RWPE2 (cell line): ENCODE results near the gene WAPL.

Source experiments
- ATAC-seq: fragments of 200-7000 bp; cut with Tn5 transposase; 3 replicates; pipeline ENCODE4 v1.9.1; 2021; ENCODE audit warnings: low read depth
- DNase-seq: peaks from one replicate; pipeline ENCODE4 v3.0.0-alpha.2; 2020; ENCODE audit warnings: low spot score
- H3K27ac ChIP-seq: fragments of 450-650 bp; 2 replicates; pipeline ENCODE4 v1.5.1; 2017; ENCODE audit warnings: mild to moderate bottlenecking; ENCODE audit not compliant: poor library complexity, severe bottlenecking
- H3K27me3 ChIP-seq: fragments of 250-450 bp; sonication (Bioruptor Pico); 2 replicates; pipeline ENCODE4 v1.5.1; 2021; ENCODE audit warnings: mild to moderate bottlenecking, moderate library complexity; ENCODE audit not compliant: insufficient read depth, poor library complexity, severe bottlenecking
- H3K36me3 ChIP-seq: fragments of 250-450 bp; sonication (Bioruptor Pico); 2 replicates; pipeline ENCODE4 v1.5.1; 2020; ENCODE audit warnings: low read depth, mild to moderate bottlenecking, moderate library complexity
- H3K4me1 ChIP-seq: fragments of 250-450 bp; sonication (Bioruptor Pico); 2 replicates; pipeline ENCODE4 v1.5.1; 2021; ENCODE audit warnings: mild to moderate bottlenecking, moderate library complexity; ENCODE audit not compliant: insufficient read depth, poor library complexity, severe bottlenecking
- H3K4me3 ChIP-seq: fragments of 250-450 bp; sonication (Bioruptor Pico); 2 replicates; pipeline ENCODE4 v1.5.1; 2021; ENCODE audit warnings: mild to moderate bottlenecking, moderate library complexity; ENCODE audit not compliant: severe bottlenecking
- H3K9me3 ChIP-seq: fragments of 250-450 bp; sonication (Bioruptor Pico); 2 replicates; pipeline ENCODE4 v1.5.1; 2021; ENCODE audit warnings: mild to moderate bottlenecking, moderate library complexity; ENCODE audit not compliant: severe bottlenecking
- CTCF ChIP-seq: fragments of 450-650 bp; IDR thresholded peaks from one replicate; pipeline ENCODE4 v1.5.1; 2017; ENCODE audit warnings: mild to moderate bottlenecking, moderate library complexity; ENCODE audit not compliant: poor library complexity, severe bottlenecking

The WAPL gene

GRCh38 chr10:86438091-86438749 is 83.4 kb downstream of the WAPL start:
- H3K27me3 ChIP-seq: no peaks in the 10 kb centered on the region
- no peak for TF ChIP-seq CTCF
- peaks cover 4% of the 10 kb centered on the region for H3K4me1 ChIP-seq
- H3K36me3 ChIP-seq: peaks cover 84% of the 10 kb centered on the region
- no peak overlapping the region for H3K4me3 ChIP-seq
- no peak overlapping the region for H3K27ac ChIP-seq
- ATAC-seq: no peak
- no peak for DNase-seq
- H3K9me3 ChIP-seq: no peaks in the 10 kb centered on the region

- H3K27me3 ChIP-seq: no peaks in the 10 kb centered on the region
- no peak for TF ChIP-seq CTCF
- H3K36me3 ChIP-seq: peaks cover 77% of the 10 kb centered on the region
- H3K4me1 ChIP-seq: peaks cover 4% of the 10 kb centered on the region
- H3K27ac ChIP-seq: no peak overlapping the region
- ATAC-seq (no peak), DNase-seq (no peak)
- no peak overlapping the region for H3K4me3 ChIP-seq
- H3K9me3 ChIP-seq: no peaks in the 10 kb centered on the region
Observed at GRCh38 chr10:86437447-86437846, 84.1 kb downstream of the WAPL start.

- H3K4me1 ChIP-seq: peaks cover 4% of the 10 kb centered on the region
- no peaks in the 10 kb centered on the region for H3K9me3 ChIP-seq
- no peak for TF ChIP-seq CTCF
- no peak overlapping the region for H3K4me3 ChIP-seq
- H3K27me3 ChIP-seq: no peaks in the 10 kb centered on the region
- H3K36me3 ChIP-seq: peaks cover 72% of the 10 kb centered on the region
- ATAC-seq (no peak), DNase-seq (no peak)
- H3K27ac ChIP-seq: no peak overlapping the region
Observed at GRCh38 chr10:86436963-86437362, 84.6 kb downstream of the WAPL start.

GRCh38 chr10:86434656-86435055 is 86.9 kb downstream of the WAPL start:
- H3K27ac ChIP-seq: no peak overlapping the region
- H3K4me3 ChIP-seq: no peak overlapping the region
- H3K4me1 ChIP-seq: no peaks in the 10 kb centered on the region
- H3K9me3 ChIP-seq: no peaks in the 10 kb centered on the region
- ATAC-seq (no peak), DNase-seq (no peak)
- no peaks in the 10 kb centered on the region for H3K27me3 ChIP-seq
- TF ChIP-seq CTCF: no peak
- peaks cover 52% of the 10 kb centered on the region for H3K36me3 ChIP-seq

GRCh38 chr10:86423739-86424138 is 97.9 kb downstream of the WAPL start:
- Histone ChIP-seq H3K27me3 (no peaks in the 10 kb centered on the region), H3K27ac (no peak overlapping the region), H3K36me3 (no peaks in the 10 kb centered on the region), H3K4me1 (no peaks in the 10 kb centered on the region), H3K9me3 (no peaks in the 10 kb centered on the region), H3K4me3 (no peak overlapping the region)
- DNase-seq: no peak
- ATAC-seq: no peak
- TF ChIP-seq CTCF: no peak
